Astrocyte of the spinal cord (primary cell): ENCODE data around the gene PPP2R5E.

ENCODE experiments used
- DNase-seq: peaks from one replicate; pipeline ENCODE4 v3.0.0; 2011; ENCODE audit warnings: low read depth, low spot score
- H3K4me3 ChIP-seq: 2 replicates; pipeline ENCODE4 v1.5.1; 2011; ENCODE audit warnings: low read depth, mild to moderate bottlenecking, low read length, moderate library complexity
- in situ Hi-C: cut with HindIII; loops from 2 replicates; pipeline ENCODE4 v1.10.0; 2017; ENCODE audit warnings: low sequenced_read_pairs
- TF ChIP-seq, protein P1 (sequence below): IDR thresholded peaks from 2 replicates; pipeline ENCODE4 v1.5.1; 2012; ENCODE audit warnings: low read depth, mild to moderate bottlenecking, low read length, inconsistent platforms

PPP2R5E gene

GRCh38 chr14:63342371-63342770 is 200.8 kb downstream of the PPP2R5E start:
- H3K4me3 ChIP-seq = no peak overlapping the region
- in situ Hi-C loops = no loop called here
- DNase-seq = no peak
- TF ChIP-seq, protein P1, sequence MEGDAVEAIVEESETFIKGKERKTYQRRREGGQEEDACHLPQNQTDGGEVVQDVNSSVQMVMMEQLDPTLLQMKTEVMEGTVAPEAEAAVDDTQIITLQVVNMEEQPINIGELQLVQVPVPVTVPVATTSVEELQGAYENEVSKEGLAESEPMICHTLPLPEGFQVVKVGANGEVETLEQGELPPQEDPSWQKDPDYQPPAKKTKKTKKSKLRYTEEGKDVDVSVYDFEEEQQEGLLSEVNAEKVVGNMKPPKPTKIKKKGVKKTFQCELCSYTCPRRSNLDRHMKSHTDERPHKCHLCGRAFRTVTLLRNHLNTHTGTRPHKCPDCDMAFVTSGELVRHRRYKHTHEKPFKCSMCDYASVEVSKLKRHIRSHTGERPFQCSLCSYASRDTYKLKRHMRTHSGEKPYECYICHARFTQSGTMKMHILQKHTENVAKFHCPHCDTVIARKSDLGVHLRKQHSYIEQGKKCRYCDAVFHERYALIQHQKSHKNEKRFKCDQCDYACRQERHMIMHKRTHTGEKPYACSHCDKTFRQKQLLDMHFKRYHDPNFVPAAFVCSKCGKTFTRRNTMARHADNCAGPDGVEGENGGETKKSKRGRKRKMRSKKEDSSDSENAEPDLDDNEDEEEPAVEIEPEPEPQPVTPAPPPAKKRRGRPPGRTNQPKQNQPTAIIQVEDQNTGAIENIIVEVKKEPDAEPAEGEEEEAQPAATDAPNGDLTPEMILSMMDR = no peak

DNA sequence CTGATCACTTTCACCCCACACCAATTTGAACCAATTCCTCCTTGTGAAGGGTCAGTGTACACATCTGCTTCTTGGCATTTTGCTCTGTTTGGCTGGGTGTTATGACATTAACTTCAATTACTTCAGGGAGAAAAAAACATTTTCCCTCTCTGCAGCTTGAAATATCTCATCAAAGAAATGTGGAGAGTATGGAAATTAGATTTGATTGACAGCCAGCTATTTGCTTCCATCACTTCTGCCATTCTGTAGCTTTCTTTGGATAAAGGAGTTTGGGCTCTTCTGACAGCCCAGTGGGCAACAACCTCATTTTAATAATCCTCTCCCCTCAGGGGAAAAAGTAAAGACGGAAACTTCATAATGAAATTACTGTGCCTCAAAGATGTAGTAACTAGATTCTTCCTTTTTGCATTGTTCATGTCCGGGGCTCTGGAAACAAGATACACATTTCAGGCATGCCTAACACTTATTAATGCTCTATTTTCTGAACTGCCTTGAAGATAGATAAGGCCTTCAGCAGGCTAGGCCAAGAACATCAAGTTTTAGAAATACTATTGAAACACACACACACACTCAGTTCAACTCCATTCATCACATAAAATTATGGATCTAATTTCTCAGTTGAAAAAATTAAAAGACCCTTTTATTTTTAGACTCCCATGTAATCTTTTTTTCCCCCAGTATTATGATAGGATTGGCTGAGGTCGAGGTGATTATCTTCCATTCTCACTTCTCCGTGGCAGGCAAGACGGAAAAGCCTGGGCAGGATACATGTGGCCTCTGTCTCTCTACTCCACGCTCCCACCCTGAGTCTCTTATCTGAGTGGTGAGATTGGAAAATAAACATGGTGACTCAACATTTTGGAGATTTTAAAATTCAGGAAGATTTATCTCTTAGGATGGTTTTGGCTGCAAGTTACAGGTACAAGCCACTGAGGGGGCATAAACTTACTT is 214.1 kb downstream of the PPP2R5E start:
- in situ Hi-C loops = no loop called here
- H3K4me3 ChIP-seq = no peak overlapping the region
- TF ChIP-seq, protein P1 = no peak

GRCh38 chr14:63326840-63327239 is 216.3 kb downstream of the PPP2R5E start:
- no peak for DNase-seq
- H3K4me3 ChIP-seq = no peak overlapping the region
- in situ Hi-C loops = no loop called here
- TF ChIP-seq, protein P1 = no peak

More for the DNA sequence above, 214.1 kb downstream of the PPP2R5E start:
- no peak for DNase-seq

- DNase-seq = no peak
- TF ChIP-seq, protein P1 = no peak
- in situ Hi-C loops = no loop called here
- H3K4me3 ChIP-seq = no peak overlapping the region
These were observed 220.1 kb downstream of the PPP2R5E start for GRCh38 chr14:63322897-63323573.

GRCh38 chr14:63322472-63322871 is 220.7 kb downstream of the PPP2R5E start:
- TF ChIP-seq, protein P1 = no peak
- DNase-seq = no peak
- no peak overlapping the region for H3K4me3 ChIP-seq
- in situ Hi-C loops = no loop called here
